H9 (cell line): ENCODE data around the gene SYNGR4. TPM values are rescaled to one million over a fixed set of nuclear protein-coding genes. Genes with fewer than 3 reads are reported as not detected.

Experiments used
- DNase-seq: peaks from one replicate; pipeline ENCODE4 v3.0.0-alpha.2; 2017
- H2AFZ ChIP-seq: one replicate; pipeline ENCODE4 v1.6.1; 2013; ENCODE audit warnings: mild to moderate bottlenecking, low read length, control low read depth, moderate library complexity
- H2AK5ac ChIP-seq: 2 replicates; pipeline ENCODE4 v1.6.1; 2013; ENCODE audit warnings: low read length, control low read depth, mixed read lengths; ENCODE audit not compliant: insufficient read length
- H2BK120ac ChIP-seq: one replicate; pipeline ENCODE4 v1.6.1; 2013; ENCODE audit warnings: low read depth, mild to moderate bottlenecking, low read length, control low read depth, inconsistent platforms; ENCODE audit not compliant: poor library complexity, severe bottlenecking
- H2BK12ac ChIP-seq: 2 replicates; pipeline ENCODE4 v1.6.1; 2013; ENCODE audit warnings: low read length, control low read depth, mixed read lengths, low read depth; ENCODE audit not compliant: insufficient read length
- H2BK15ac ChIP-seq: 2 replicates; pipeline ENCODE4 v1.6.1; 2013; ENCODE audit warnings: low read depth, low read length, control low read depth
- H2BK20ac ChIP-seq: one replicate; pipeline ENCODE4 v1.6.1; 2013; ENCODE audit warnings: low read depth, mild to moderate bottlenecking, low read length, control low read depth, inconsistent platforms; ENCODE audit not compliant: poor library complexity, severe bottlenecking
- H2BK5ac ChIP-seq: 2 replicates; pipeline ENCODE4 v1.6.1; 2013; ENCODE audit warnings: low read length, control low read depth, mixed read lengths; ENCODE audit not compliant: insufficient read length
- H3K14ac ChIP-seq: 2 replicates; pipeline ENCODE4 v1.6.1; 2013; ENCODE audit warnings: low read length, control low read depth; ENCODE audit not compliant: insufficient read depth
- H3K18ac ChIP-seq: 2 replicates; pipeline ENCODE4 v1.6.1; 2013; ENCODE audit warnings: low read depth, mild to moderate bottlenecking, mixed read lengths, low read length, control low read depth; ENCODE audit not compliant: insufficient read length
- H3K23ac ChIP-seq: 2 replicates; pipeline ENCODE4 v1.6.1; 2013; ENCODE audit warnings: low read length, control low read depth, mixed read lengths, low read depth; ENCODE audit not compliant: insufficient read length
- H3K23me2 ChIP-seq: 2 replicates; pipeline ENCODE4 v1.6.1; 2013; ENCODE audit warnings: low read depth, mild to moderate bottlenecking, mixed read lengths, low read length, control low read depth; ENCODE audit not compliant: insufficient read length, poor library complexity, severe bottlenecking
- H3K27ac ChIP-seq: 2 replicates; pipeline ENCODE4 v1.5.1; 2013; ENCODE audit warnings: low read length, control low read depth, mixed read lengths, low read depth; ENCODE audit not compliant: insufficient read length
- H3K27me3 ChIP-seq: 2 replicates; pipeline ENCODE4 v1.6.1; 2013; ENCODE audit warnings: low read length, control low read depth, inconsistent platforms; ENCODE audit not compliant: insufficient read depth
- H3K4ac ChIP-seq: 2 replicates; pipeline ENCODE4 v1.6.1; 2013; ENCODE audit warnings: low read depth, mild to moderate bottlenecking, control low read depth, inconsistent platforms, low read length, moderate library complexity
- H3K4me1 ChIP-seq: 2 replicates; pipeline ENCODE4 v1.6.1; 2013; ENCODE audit warnings: low read length, control low read depth, inconsistent platforms; ENCODE audit not compliant: insufficient read depth
- H3K4me2 ChIP-seq: 2 replicates; pipeline ENCODE4 v1.6.1; 2013; ENCODE audit warnings: low read length, control low read depth, mixed read lengths; ENCODE audit not compliant: insufficient read length, insufficient read depth
- H3K56ac ChIP-seq: 2 replicates; pipeline ENCODE4 v1.6.1; 2013; ENCODE audit warnings: low read depth, mild to moderate bottlenecking, mixed read lengths, low read length, control low read depth; ENCODE audit not compliant: insufficient read length
- H3K79me1 ChIP-seq: 2 replicates; pipeline ENCODE4 v1.6.1; 2013; ENCODE audit warnings: low read depth, mild to moderate bottlenecking, moderate library complexity, low read length, control low read depth, inconsistent platforms; ENCODE audit not compliant: insufficient read depth, poor library complexity, severe bottlenecking
- H3K79me2 ChIP-seq: 2 replicates; pipeline ENCODE4 v1.6.1; 2013; ENCODE audit warnings: low read length, control low read depth, inconsistent platforms; ENCODE audit not compliant: insufficient read depth
- H3K9ac ChIP-seq: 2 replicates; pipeline ENCODE4 v1.6.1; 2013; ENCODE audit warnings: low read length, control low read depth, mixed read lengths; ENCODE audit not compliant: insufficient read length; ENCODE audit errors: extremely low read depth
- H3K9me3 ChIP-seq: one replicate; pipeline ENCODE4 v1.6.1; 2013; ENCODE audit warnings: low read depth, low read length, inconsistent platforms; ENCODE audit not compliant: control insufficient read depth
- H3T11ph ChIP-seq: one replicate; pipeline ENCODE4 v1.6.1; 2013; ENCODE audit warnings: mild to moderate bottlenecking, low read length, control low read depth, inconsistent platforms
- H4K20me1 ChIP-seq: one replicate; pipeline ENCODE4 v1.6.1; 2013; ENCODE audit not compliant: control insufficient read depth, insufficient read length, insufficient read depth
- H4K5ac ChIP-seq: 2 replicates; pipeline ENCODE4 v1.6.1; 2013; ENCODE audit warnings: low read depth, mild to moderate bottlenecking, mixed read lengths, low read length, control low read depth; ENCODE audit not compliant: insufficient read length
- H4K8ac ChIP-seq: replicated peaks from 2 replicates; pipeline ENCODE4 v1.6.1; 2013; ENCODE audit warnings: low read length, control low read depth, mixed read lengths, low read depth; ENCODE audit not compliant: insufficient read length
- H4K91ac ChIP-seq: 2 replicates; pipeline ENCODE4 v1.6.1; 2013; ENCODE audit warnings: low read depth, mild to moderate bottlenecking, moderate library complexity, mixed read lengths, low read length, control low read depth; ENCODE audit not compliant: insufficient read length
- H3K27ac Mint-ChIP-seq, 3 experiments: 2 replicates in 2 of 3; 3 replicates in 1 of 3; pipeline ENCODE4 v1.8.0; 2020 to 2021; ENCODE audit warnings: mixed read lengths in 3 of 3, mild to moderate bottlenecking in 1 of 3, moderate library complexity in 1 of 3
- H3K27me3 Mint-ChIP-seq: 2 replicates; pipeline ENCODE4 v1.8.0; 2021; ENCODE audit warnings: low read depth, mild to moderate bottlenecking, moderate library complexity, mixed read lengths
- H3K36me3 Mint-ChIP-seq, 3 experiments: 2 replicates in 2 of 3; 3 replicates in 1 of 3; pipeline ENCODE4 v1.8.0; 2020 to 2021; ENCODE audit warnings: low read depth in 3 of 3, mixed read lengths in 3 of 3; ENCODE audit not compliant: insufficient read depth in 1 of 3
- H3K4me1 Mint-ChIP-seq, 2 experiments: 2 replicates each; pipeline ENCODE4 v1.8.0; 2020; ENCODE audit warnings: mixed read lengths in 2 of 2
- H3K4me3 Mint-ChIP-seq, 2 experiments: 2 replicates in 1 of 2; 3 replicates in 1 of 2; pipeline ENCODE4 v1.8.0; 2020 to 2021; ENCODE audit warnings: mild to moderate bottlenecking in 2 of 2, mixed read lengths in 2 of 2, moderate library complexity in 1 of 2
- H3K9me3 Mint-ChIP-seq, 2 experiments: 2 replicates in 1 of 2; 3 replicates in 1 of 2; pipeline ENCODE4 v1.8.0; 2020; ENCODE audit warnings: mild to moderate bottlenecking in 2 of 2, mixed read lengths in 2 of 2, moderate library complexity in 1 of 2
- CTCF ChIP-seq: fragments of 200-600 bp; sonication (generic); conservative IDR thresholded peaks from 3 replicates; pipeline ENCODE4 v1.8.0; 2021; ENCODE audit warnings: antibody characterized with exemption, mild to moderate bottlenecking
- WGBS: extraction: QIAGEN DNeasy Blood & Tissue Kit; methylation state at CpG from one replicate; pipeline ENCODE4 v1.1.7; 2013; ENCODE audit warnings: missing lambda C conversion rate, low lambda C conversion rate, mixed read lengths; ENCODE audit not compliant: insufficient read length; ENCODE audit errors: extremely low coverage; 5-methylcytosine and 5-hydroxymethylcytosine counted together
- total RNA-seq: library from RNA; stranded (reverse); gene quantifications from 2 replicates; pipeline ENCODE4 v1.2.1, GENCODE V29; 2021

The SYNGR4 gene
- total RNA-seq, 1 experiment from 2014 or later: 0.31 TPM

GRCh38 chr19:48421548-48421947, 57.4 kb downstream of the SYNGR4 start:
- H3K27ac Mint-ChIP-seq: no peak overlapping the region
- H3K4me1 Mint-ChIP-seq: peaks cover 15 to 22% of the 10 kb centered on the region in 2 experiments
- Histone ChIP-seq H3K4me1 (no peaks in the 10 kb centered on the region), H4K5ac (no peak overlapping the region), H2BK15ac (no peak overlapping the region), H3K79me2 (no peaks in the 10 kb centered on the region), H2AFZ (no peak overlapping the region), H3T11ph (no peak overlapping the region), H4K91ac (no peak overlapping the region), H3K56ac (no peak overlapping the region), H3K18ac (no peak overlapping the region), H2BK12ac (no peak overlapping the region), H2BK120ac (no peak overlapping the region), H2BK5ac (no peak overlapping the region), H2AK5ac (no peak overlapping the region), H3K4me2 (no peak overlapping the region), H3K23me2 (no peaks in the 10 kb centered on the region), H3K23ac (no peak overlapping the region), H2BK20ac (no peak overlapping the region), H3K79me1 (no peaks in the 10 kb centered on the region), H4K20me1 (peaks cover 3% of the 10 kb centered on the region), H3K27ac (no peak overlapping the region), H3K9ac (no peak overlapping the region), H3K27me3 (no peaks in the 10 kb centered on the region), H3K4ac (no peak overlapping the region), H3K9me3 (no peaks in the 10 kb centered on the region), H3K14ac (no peak overlapping the region), H4K8ac (no peak overlapping the region)
- WGBS: no CpG with 5 or more reads among the region's 16 CpGs
- no peak overlapping the region for H3K4me3 Mint-ChIP-seq
- peaks cover 0 to 19% (median 14%) of the 10 kb centered on the region in 3 experiments; a peak in 5 of 7 replicates for H3K36me3 Mint-ChIP-seq
- H3K27me3 Mint-ChIP-seq: no peaks in the 10 kb centered on the region
- no peaks in the 10 kb centered on the region for H3K9me3 Mint-ChIP-seq
- no peak for DNase-seq
- no peak for TF ChIP-seq CTCF
